PC-9 (cell line): ENCODE measurements around the gene ZNF446.

Source experiments
- CTCF ChIP-seq: fragments of 200-600 bp; sonication (generic); conservative IDR thresholded peaks from 2 replicates; pipeline ENCODE4 v1.6.1; 2017; ENCODE audit warnings: mixed run types, antibody characterized with exemption, mild to moderate bottlenecking, moderate library complexity
- EZH2 ChIP-seq: fragments of 200-600 bp; sonication (generic); IDR thresholded peaks from 2 replicates; pipeline ENCODE4 v1.8.0; 2017; ENCODE audit warnings: antibody characterized with exemption, low read depth

GRCh38 chr19:58477871-58478270 lies 1.7 kb downstream of the ZNF446 start:
- no peak for TF ChIP-seq CTCF
- no peak for TF ChIP-seq EZH2
